GM19395 (cell line): ENCODE data around the gene PTPN4.
"Not testable (repeated sequence)": the region's sequence is repeated elsewhere in the genome, so short reads cannot be mapped to it uniquely, and the experiment has no call there.

ENCODE experiments used
- ATAC-seq: cut with Tn5 transposase; IDR thresholded peaks from one replicate; pipeline ENCODE4 v1.9.1; 2021; ENCODE audit warnings: mild to moderate bottlenecking, moderate library complexity; ENCODE audit not compliant: unreplicated experiment

The PTPN4 gene

GRCh38 chr2:120013597-120014223 is 254.0 kb downstream of the PTPN4 start:
- ATAC-seq: peak; percentile 1

GRCh38 chr2:120014226-120014980 is 254.7 kb downstream of the PTPN4 start:
- no peak for ATAC-seq

GRCh38 chr2:120016800-120017199 is 257.1 kb downstream of the PTPN4 start:
- no peak for ATAC-seq

DNA sequence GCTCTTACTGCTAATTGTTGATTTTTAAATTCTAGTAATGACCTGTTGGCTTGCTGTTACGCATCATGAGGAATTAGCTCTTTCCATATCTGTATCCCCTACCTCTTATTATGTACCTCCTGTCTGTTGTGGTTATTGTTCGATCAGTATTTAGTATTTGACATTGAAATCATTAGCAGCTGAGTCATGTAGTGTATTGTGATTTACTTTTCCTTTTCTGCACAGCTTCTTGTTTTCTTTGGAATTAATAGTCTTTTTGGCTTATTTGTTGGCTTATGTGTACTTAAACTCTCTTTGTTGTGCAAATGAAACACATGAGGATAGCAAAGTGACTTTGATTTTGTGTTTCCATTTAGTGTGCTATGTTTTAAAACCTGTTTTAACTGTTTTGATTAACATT is 257.5 kb downstream of the PTPN4 start:
- no peak for ATAC-seq

DNA sequence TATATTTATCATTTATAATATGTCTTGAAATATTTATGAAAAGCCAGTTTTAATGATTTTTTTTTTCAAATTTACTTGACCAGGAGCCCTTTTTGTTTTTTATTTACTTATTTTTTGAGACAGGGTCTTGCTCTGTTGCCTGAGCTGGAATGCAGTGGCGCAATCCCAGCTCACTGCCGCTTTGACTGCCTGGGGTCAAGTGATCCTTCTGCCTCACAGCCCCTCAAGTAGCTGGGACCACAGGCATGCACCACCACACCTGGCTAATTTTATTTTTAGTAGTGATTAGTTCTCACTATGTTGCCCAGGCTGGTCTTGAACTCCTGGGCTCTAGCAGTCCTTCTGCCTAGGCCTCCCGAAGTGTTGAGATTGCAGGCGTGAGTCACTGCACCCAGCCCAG is 258.8 kb downstream of the PTPN4 start:
- no peak for ATAC-seq

DNA sequence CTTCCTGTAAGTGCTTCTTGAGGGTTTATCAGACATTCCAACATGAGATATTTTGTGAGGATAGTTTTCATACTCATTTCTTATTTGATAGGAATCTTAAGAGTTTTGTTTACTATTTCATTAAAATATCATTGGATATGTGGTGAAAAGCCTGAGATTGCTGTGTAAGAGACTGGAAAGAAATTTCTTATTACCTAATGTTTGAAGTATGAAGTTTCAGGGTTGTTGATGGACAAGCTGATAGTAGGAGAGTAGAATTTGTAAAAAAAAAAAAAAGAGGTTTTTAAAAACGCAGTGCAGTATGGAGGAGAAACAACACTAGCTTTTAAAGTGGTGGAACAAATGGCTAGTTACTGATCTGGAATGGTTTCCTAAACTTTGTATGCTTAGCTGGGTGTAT is 260.8 kb downstream of the PTPN4 start:
- ATAC-seq: no peak

- not testable (repeated sequence) for ATAC-seq
Measured at GRCh38 chr2:120022505-120022904, 262.8 kb downstream of the PTPN4 start.

DNA sequence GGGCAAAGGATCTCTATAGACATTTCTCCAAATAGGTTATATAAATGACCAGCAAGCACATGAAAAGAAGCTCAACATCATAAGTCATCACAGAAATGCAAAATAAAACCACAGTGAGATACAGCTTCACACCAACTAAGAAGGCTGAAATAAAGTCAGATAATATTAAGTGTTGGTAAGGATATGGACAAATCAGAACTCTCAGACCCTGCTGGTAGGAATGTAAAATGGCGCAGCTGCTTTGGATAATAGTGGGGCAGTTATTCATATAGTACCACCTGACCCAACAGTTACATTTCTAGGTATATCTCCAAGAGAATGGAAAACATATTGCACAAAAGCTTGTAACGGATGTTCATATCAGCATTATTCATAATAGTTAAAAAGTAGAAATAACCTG is 267.2 kb downstream of the PTPN4 start:
- no peak for ATAC-seq

DNA sequence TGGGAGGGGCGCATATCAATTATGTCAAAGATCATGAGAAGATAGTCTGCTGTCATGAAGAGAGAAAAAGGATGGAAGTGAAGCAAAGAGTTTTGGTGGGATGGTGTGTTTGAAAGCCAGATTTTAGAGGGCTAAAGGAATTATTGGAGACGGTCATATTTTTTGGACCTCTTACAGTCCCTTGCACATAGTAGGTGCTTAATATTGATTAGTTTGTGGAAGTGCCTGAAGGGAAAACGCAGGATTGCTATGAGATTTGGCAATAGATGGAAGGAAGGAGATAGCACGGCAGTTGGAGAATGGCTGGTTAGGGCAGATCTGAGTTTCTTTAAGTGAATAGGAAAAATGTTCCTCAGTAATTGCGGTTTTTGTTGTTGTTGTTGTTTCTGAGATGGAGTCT is 269.1 kb downstream of the PTPN4 start:
- no peak for ATAC-seq

DNA sequence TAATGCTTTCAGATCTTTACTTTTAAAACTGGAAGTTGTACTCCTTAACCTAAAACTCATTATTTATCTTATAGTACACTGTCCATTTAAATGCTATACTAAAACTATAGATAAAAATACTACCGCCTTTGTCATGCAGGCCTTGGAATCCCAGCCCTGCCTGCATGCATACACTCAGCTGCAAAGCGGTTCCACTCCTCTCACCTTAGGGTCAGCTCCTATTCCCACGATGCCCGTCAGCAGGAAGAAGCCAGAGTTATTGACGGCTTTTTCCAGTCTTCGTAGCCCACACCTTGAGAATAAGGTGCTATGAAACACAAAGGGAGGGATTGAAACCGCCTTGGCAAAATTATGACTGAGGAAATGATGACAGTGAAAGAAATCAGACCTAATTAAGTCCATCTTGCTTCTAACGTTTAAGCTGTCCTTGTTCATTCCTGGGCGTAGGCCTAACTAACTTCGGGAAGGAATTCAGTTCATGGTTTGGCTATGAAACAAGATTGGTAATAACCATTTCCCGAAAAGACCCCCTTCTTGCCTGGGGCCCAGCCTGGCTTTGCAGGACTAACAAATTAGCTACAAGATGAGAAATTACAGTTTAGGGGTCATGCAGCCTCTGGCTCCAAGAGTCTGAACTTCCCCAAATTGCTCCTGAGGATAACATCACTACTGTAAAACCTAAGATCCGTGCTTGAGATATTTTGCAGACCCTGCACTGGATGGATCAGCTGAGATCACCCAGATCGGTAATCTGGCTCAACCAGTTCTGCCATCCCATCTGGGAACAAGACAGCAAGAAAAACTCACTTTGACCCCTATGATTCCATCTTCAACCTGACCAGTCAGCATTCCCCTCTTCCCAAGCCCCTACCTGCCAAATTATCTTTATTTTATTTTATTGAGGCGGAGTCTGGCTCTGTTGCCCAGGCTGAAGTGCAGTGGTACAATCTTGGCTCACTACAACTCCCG is 270.2 kb downstream of the PTPN4 start:
- ATAC-seq: no peak

DNA sequence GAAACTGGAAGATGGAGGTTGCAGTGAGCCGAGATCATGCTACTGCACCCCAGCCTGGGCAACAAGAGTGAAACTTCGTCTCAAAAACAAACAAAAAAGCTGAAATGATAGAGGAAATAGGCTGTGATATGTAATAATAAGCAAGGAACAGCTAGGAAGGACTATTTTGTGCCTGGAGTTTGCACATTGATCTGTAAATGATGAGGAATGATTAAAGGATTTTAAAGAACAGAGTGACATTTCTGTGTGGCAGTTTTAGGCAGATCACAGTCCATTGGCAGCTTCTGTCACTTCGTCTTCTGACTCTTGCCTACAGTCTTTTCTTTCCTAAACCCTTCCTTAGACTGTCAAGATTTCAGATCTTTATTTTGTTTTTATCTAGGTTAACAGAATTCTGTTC is 272.6 kb downstream of the PTPN4 start:
- no peak for ATAC-seq
